GM12892 (cell line): ENCODE data around the gene ANKRD11.

Experiments
- POLR2A ChIP-seq: IDR thresholded peaks from 2 replicates; pipeline ENCODE4 v1.6.1; 2011; ENCODE audit warnings: low read depth, low read length, control low read depth
- POLR2AphosphoS5 ChIP-seq: IDR thresholded peaks from 2 replicates; pipeline ENCODE4 v1.6.1; 2011; ENCODE audit warnings: low read depth, low read length, control low read depth
- TAF1 ChIP-seq: IDR thresholded peaks from 2 replicates; pipeline ENCODE4 v1.6.1; 2011; ENCODE audit warnings: low read depth, mild to moderate bottlenecking, control low read depth, low read length, borderline replicate concordance

GRCh38 chr16:89281189-89281577 lies 209.2 kb downstream of the ANKRD11 start:
- TF ChIP-seq POLR2A: no peak
- TF ChIP-seq TAF1: no peak
- 0 out of 2 replicates have a peak, but pooled peaks have one; percentile 21 for TF ChIP-seq POLR2AphosphoS5
